SK-N-SH (cell line): Measurements from ENCODE around the gene F13B. TPM values are rescaled to one million over a fixed set of nuclear protein-coding genes. Genes with fewer than 3 reads are reported as not detected.

Source experiments
- polyA plus RNA-seq, 3 experiments: library from polyadenylated mRNA; depleted of rRNA; stranded (reverse); fragments of >200 nt; gene quantifications; 2 replicates each; pipeline ENCODE4 v1.2.3, GENCODE V29; 2012

F13B gene
- polyA plus RNA-seq, 1 of the 3 experiments (the other 2 are of a cell fraction), result not detected

Other genes starting within 250 kb of the F13B start
- gene CFHR1, start 247.5 kb downstream of the F13B start, polyA plus RNA-seq (2012; rRNA removed), result 0.23 and 0.31 TPM in 2 replicates
- 0.03 TPM in 1 of 2 replicates, not detected in the other for gene CFHR4, start 179.2 kb downstream of the F13B start, polyA plus RNA-seq (2012; rRNA removed)
- not detected in 2 replicates for gene CFHR2, start 123.5 kb downstream of the F13B start, polyA plus RNA-seq (2012; rRNA removed)
- not detected in 2 replicates for gene CFHR5, start 89.7 kb downstream of the F13B start, polyA plus RNA-seq (2012; rRNA removed)
- 3.0 and 3.3 TPM in 2 replicates for gene ASPM, start 79.4 kb upstream of the F13B start, polyA plus RNA-seq (2012; rRNA removed)
- 1.1 and 1.6 TPM in 2 replicates for gene ZBTB41, start 134.0 kb upstream of the F13B start, polyA plus RNA-seq (2012; rRNA removed)
- 0.13 and 0.18 TPM in 2 replicates for gene CRB1, start 201.0 kb upstream of the F13B start, polyA plus RNA-seq (2012; rRNA removed)